ENCODE measurements around the gene FAM187B.
"Not testable (repeated sequence)": the region's sequence is repeated elsewhere in the genome, so short reads cannot be mapped to it uniquely, and the experiment has no call there.

The FAM187B gene

GRCh38 chr19:35236638-35237400, 8.3 kb upstream of the FAM187B start:
- no peak for DNase-seq (ENCODE audit: low spot score)

GRCh38 chr19:35232912-35233311, 4.4 kb upstream of the FAM187B start:
- no peak for DNase-seq (ENCODE audit: low spot score)

DNA sequence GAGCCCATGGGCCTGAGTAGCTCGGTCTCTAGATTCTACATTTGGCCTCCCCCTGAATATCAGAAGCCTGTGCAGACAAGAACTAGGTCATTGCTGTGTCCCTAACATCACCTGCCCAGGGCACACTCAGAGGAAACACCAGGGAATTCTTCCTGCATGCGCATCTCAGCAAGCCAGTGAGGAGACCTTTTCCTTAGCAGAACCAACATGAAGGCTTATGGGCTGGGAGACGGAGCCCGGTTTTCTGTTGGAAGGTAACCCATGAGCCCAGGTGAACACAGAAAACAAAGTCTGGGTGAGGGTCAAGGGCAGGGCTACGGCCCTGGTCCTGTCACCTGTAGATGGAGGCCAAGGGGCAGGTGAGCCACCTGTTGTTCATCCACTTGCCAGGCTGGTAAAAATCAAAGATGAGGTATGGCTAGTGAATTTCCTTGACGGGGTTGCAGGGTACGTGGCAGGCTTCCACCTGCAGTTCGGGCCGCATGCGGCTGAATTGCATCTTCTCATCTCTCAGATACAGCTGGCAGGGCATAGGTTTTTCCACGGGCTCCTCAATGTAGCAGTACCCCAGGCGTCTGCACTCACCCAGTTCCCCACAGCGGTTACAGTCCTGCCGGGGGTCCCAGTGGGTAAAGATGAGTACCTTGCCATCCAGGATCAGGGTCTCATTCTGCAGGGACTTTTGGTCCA, 3.6 kb upstream of the FAM187B start:
- no peak for DNase-seq (ENCODE audit: low spot score)

GRCh38 chr19:35229601-35230000, 1.1 kb upstream of the FAM187B start:
- no peak for DNase-seq (ENCODE audit: low spot score)

GRCh38 chr19:35226748-35227147, 1.8 kb downstream of the FAM187B start:
- DNase-seq (ENCODE audit: low spot score): no peak

DNA sequence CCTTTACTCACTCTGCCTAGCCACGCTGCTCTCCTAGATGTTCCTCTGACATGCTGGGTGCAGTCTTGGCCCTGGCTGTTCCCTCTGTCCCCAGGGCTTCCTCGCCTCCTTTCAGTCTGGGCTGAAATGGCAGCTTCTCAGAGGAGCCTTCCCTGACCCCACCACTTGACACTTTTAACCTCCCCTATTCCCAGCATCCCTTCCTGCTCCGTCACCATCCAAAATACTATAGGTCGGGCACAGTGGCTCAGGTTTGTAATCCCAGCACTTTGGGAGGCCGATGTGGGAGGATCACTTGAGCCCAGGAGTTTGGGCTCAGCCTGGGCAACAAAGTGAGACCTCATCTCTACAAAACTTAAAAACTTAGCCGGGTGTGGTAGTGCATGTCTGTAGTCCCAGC, 2.6 kb downstream of the FAM187B start:
- DNase-seq (ENCODE audit: low spot score): no peak

DNA sequence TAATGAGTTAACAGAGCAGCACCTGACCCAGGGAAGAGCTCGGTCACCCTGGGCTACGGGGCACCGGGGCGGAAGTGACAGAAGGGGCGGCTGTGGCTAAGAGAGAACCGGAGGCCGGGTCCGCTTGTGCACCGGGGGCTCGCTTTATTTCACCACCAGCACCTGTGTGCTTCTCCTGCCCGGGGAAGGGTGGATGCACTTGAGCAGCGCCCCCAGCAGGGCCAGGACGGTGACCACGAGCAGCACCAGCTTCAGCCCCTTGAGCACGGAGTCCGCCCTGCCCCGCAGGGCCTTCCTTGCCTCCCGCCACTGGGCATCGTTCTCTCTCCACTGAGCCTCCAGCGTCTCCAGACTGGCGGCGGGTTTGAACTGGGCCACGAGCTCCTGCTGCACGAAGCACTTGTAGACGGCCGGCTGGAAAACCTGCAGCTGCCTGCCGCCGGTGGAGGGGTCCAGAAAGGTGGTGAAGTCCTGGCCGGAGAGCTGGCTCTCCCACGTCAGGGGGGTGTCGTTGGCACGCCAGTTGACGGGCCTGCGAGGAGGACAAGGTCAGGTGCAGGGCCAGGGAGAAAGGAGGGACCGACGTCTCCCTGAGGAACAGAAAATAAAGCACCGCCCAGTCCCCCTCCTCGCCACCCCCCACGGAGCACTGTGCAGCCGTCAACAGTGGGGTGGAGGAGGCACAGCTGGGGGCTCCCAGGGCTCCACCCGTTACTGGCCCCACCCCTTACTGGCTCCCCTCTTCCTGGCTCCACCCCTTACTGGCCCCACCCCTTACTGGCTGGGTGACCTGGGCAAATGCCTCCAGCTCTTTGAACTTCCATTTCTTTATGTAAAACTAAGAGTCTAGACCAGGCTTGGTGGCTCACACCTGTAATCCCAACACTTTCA, 3.6 kb downstream of the FAM187B start:
- no peak for DNase-seq (ENCODE audit: low spot score)

- no peak for DNase-seq (ENCODE audit: low spot score)
Measured at GRCh38 chr19:35223862-35224505, 4.6 kb downstream of the FAM187B start.

DNA sequence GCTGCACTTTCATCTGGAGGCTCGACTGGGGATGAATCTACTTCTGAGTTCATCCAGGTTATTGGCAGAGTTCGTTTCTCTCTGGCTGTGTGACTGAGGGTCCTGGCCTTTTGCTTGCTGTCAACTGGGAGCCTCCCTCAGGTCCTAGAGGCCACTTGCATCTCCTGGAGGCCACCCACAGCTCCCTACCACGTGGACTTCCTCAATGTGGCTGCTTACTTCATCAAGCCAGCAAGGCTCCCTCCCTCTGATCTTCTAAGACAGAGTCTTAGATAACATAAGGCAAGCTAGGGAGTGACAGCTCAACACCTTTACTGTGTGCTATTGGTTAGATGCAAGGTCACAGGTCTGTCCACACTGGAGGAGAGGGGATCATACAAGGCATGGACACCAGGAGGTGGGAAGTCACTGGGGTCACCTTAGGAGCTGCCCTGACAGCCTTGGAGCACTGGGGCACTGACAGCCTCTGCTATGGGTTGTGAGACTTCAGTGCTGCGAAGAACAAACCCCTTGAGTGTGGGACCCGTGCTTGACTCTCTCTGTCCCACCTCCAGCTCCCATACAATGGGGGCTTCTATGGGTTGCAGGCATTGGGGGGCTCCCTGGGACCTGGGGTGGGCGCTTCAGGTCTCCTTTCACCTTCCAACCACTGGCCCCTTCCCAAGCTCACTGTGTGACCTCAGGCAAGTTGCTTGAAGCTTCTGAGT, 5.3 kb downstream of the FAM187B start:
- no peak for DNase-seq (ENCODE audit: low spot score)

DNA sequence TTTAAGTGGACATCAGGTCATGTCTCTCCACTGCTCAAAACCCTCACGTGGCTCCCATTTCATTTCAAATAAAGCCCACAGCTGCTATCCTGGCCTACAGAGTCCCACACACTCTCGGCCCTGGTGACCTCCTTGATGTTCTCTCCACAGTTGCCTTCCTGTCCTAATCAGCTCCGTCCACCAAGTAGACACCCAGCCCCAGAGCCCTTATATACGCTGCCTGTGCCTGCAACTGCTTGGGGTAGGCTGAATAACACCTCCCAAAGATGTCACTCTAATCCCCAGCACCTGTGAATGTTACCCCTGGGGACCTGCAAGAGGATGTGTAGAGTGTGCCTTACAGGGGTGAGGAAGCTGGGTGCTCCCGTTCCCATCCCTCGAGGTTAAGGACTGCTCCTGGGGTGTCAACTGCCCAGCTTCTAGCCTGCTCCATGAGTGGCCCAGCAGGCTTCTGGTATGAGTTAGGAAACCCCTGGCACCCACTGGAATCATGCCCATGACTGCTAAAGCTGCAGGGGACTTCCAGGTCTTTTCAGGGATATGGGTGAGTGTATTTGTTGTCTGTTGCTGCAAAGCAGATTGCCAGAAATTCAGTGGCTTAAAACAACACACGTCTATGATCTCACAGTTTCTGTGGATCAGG, 6.0 kb downstream of the FAM187B start:
- DNase-seq (ENCODE audit: low spot score): no peak

DNA sequence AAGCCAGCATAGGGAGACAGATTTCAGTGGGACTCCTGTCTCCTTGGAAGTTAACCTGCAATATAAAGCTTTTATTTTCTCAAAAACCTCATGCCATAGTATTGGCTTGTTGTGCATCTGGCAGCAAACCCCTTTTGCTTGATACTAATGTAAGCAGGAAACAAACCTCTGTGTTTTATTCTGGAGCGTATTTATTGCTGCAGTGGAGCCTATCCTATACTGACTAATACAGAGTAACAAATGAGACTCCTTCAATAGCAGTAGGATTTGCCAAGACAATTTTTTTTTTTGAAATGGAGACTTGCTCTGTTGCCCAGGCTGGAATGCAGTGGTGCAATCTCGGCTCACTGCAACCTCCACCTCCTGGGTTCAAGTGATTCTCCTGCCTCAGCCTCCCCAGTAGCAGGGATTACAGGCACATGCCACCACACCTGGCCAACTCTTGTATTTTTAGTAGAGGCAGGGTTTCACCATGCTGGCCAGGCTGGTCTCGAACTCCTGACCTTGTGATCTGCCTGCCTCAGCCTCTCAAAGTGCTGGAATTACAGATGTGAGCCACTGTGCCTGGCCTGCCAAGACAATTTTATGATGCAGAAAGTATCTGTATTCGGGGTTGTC, 7.5 kb downstream of the FAM187B start:
- DNase-seq (ENCODE audit: low spot score): not testable (repeated sequence)

DNA sequence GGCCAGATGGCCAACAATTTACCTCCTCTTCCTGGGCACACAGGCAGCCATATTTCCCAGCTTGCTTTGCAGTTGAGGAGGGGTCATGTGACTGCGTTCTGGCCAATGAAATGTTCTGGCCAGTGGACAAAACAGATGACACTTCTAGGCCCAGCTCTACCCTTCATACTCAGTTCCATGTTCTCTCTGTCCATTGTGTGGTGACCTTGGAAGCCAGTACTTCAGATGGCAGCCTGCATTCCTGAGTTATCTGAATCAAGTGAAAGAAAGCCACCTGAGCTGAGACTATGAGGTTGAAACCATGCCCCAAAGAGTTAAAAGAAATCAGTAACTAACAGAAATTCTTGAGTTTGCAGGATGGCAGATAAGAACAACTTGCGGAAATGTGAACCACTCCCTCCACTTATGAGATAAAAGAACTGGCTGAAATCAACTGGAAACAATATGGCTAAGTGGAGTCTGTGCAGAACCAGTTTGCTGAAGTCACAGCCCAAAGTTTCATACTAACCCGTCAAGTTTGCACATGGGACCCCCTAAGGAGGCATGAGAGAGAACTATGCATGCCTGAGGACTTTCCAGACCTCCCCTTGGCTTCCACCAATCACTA, 8.1 kb downstream of the FAM187B start:
- no peak for DNase-seq (ENCODE audit: low spot score)

GRCh38 chr19:35219008-35219407, 9.5 kb downstream of the FAM187B start:
- DNase-seq (ENCODE audit: low spot score): no peak

DNA sequence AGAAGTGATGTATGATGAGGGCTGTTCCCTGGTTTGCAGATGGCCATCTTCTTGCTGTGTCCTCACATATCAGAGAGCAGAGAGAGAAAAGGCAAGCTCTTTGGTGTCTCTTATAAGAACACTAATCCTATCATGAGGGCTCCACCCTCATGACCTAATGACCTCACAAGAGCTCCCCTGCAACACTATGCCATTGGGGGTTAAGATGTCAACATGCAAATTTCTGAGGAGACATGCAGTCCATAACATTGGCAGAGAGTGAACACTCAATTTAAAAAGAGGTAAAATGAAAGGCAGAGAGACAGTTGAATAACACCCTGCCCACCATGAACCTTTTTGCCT, 10.9 kb downstream of the FAM187B start:
- no peak for DNase-seq (ENCODE audit: low spot score)

GRCh38 chr19:35216833-35217648, 11.5 kb downstream of the FAM187B start:
- peak; percentile 20 for DNase-seq (ENCODE audit: low spot score)

DNA sequence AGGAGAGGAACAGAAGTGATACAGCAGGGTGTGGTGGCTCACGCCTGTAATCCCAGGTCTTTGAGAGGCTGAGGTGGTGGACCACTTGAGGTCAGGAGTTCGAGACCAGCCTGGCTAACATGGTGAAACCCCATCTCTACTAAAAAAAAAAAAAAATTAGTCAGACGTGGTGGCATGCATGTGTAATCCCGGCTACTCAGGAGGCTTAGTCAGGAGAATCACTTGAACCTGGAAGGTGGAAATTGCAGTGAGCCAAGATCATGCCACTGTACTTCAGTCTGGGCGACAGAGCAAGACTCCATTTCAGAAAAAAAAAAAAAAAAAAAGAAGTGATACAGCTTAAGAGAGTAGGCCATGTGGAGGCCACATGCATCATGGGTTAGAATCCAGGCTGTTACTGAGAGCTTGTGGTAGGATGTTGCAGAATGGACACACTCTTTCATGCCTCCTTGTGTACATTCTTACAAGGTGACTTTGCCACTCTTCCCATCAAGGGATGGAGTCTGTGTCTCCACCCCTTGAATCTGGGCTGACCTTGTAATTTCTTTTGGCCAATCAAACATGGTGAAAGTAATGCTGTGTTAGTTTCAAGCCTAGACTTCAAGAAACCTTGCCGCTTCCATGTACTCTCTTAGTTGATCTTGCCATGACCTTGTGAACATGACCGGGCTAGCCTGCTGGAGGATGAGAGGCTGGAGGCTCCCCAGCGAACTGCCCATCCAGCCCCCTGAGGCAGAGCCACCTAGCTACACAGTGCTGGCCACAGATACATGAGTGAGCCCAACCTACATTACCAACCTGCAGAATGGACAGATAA, 12.3 kb downstream of the FAM187B start:
- DNase-seq (ENCODE audit: low spot score): no peak

DNA sequence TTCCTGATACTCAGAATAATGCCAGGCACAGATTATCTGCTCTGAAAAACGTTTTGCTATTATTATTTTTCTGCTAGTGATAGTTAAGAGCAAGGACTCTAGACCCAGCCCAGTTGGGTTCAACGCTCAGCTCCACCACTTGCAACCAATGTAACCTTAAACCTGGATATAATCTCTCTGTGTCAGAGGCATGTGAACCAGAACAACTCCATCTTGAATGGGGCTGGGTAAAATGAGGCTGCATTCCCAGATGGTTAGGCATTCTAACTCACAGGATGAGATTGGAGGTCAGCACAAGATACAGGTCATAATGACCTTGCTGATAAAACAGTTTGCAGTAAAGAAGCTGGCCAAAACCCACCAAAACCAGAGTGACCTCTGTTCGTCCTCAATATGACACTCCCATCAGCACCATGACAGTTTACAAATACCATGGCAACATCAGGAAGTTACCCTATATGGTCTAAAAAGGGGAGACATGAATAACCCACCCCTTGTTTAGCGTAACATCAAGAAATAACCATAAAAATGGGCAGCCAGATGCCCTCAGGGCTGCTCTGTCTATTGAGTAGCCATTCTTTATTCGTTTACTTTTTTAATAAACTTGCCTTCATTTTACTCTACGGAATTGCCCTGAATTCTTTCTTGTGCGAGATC, 13.6 kb downstream of the FAM187B start:
- no peak for DNase-seq (ENCODE audit: low spot score)
